K562 (cell line): ENCODE measurements around the gene NF2. TPM values are rescaled to one million over a fixed set of nuclear protein-coding genes. Genes with fewer than 3 reads are reported as not detected.
A peak's percentile ranks its signal among the peaks of the same experiment; 100 is the strongest.

Source experiments
- ETV5 ChIP-seq: sonication (generic); formaldehyde crosslinking; IDR thresholded peaks from 2 replicates; pipeline ENCODE4 v1.4.0; 2020; ENCODE audit warnings: low read depth, mild to moderate bottlenecking, missing genetic modification reagents
- JUND ChIP-seq, 2 experiments: IDR thresholded peaks; 2 replicates in 1 of 2; 3 replicates in 1 of 2; pipeline ENCODE4 v1.6.1; 2011; ENCODE audit warnings: borderline replicate concordance in 2 of 2, low read depth in 2 of 2, low read length in 2 of 2, improper control_type of control experiment in 1 of 2, missing biosample characterization in 1 of 2, missing genetic modification characterization in 1 of 2, missing genetic modification reagents in 1 of 2
- KLF1 ChIP-seq: fragments of 450-650 bp; IDR thresholded peaks from 2 replicates; pipeline ENCODE4 v1.6.1; 2016; ENCODE audit warnings: missing genetic modification characterization, missing compliant biosample characterization
- MBD2 ChIP-seq: sonication (generic); IDR thresholded peaks from 2 replicates; pipeline ENCODE4 v1.6.1; 2016; ENCODE audit warnings: low read depth, borderline replicate concordance
- NFIX ChIP-seq: fragments of 250-450 bp; sonication (Bioruptor Pico); IDR thresholded peaks from 2 replicates; pipeline ENCODE4 v1.4.0; 2020; ENCODE audit warnings: low read depth, mild to moderate bottlenecking, moderate library complexity
- TAF1 ChIP-seq: IDR thresholded peaks from 2 replicates; pipeline ENCODE4 v1.6.1; 2011; ENCODE audit warnings: mild to moderate bottlenecking, low read length, moderate library complexity; ENCODE audit not compliant: insufficient read depth, control insufficient read depth, severe bottlenecking; ENCODE audit errors: extremely low read depth
- polyA plus RNA-seq, 8 experiments: library from polyadenylated mRNA; depleted of rRNA in 4 of 8; stranded (reverse) in 5 of 8; unstranded in 3 of 8; fragments of >200 nt; fragmentation: Nextera tagmentation in 2 of 8; fragmentation: Illumina TruSeq in 1 of 8; extraction: Ambion mirVana in 2 of 8; extraction: Trizol in 1 of 8; gene quantifications; 2 replicates each; pipeline versions ENCODE4 v1.2.1 to v1.2.3, GENCODE V29; 2011 to 2014; ENCODE audit warnings: inconsistent platforms in 1 of 8, missing spikeins in 1 of 8
- total RNA-seq, 7 experiments: library from RNA; depleted of rRNA in 6 of 7; stranded (reverse); fragments of >200 nt in 6 of 7; fragmentation: Illumina TruSeq in 2 of 7; extraction: Trizol in 2 of 7; gene quantifications; 2 replicates each; pipeline versions ENCODE4 v1.2.1 to v1.2.3, GENCODE V29; 2011 to 2021; ENCODE audit warnings: low replicate concordance in 1 of 7
- TF ChIP-seq, protein P1 (sequence below), 3 experiments: IDR thresholded peaks in 2 of 3; conservative IDR thresholded peaks in 1 of 3; 2 replicates each; pipeline ENCODE4 v1.5.1; 2011 to 2012; ENCODE audit warnings: low read length in 3 of 3, mild to moderate bottlenecking in 3 of 3, control low read depth in 2 of 3, improper control_type of control experiment in 1 of 3, inconsistent platforms in 1 of 3, low read depth in 1 of 3, mixed read lengths in 1 of 3, moderate library complexity in 1 of 3; ENCODE audit not compliant: insufficient read depth in 2 of 3
- TF ChIP-seq, protein P2 (sequence below), 2 experiments: fragments of 450-650 bp in 1 of 2; IDR thresholded peaks; 2 replicates each; pipeline ENCODE4 v1.6.1; 2011 to 2017; ENCODE audit warnings: low read depth in 2 of 2, antibody characterized with exemption in 1 of 2, borderline replicate concordance in 1 of 2, low read length in 1 of 2, mild to moderate bottlenecking in 1 of 2, mixed read lengths in 1 of 2; ENCODE audit not compliant: control insufficient read depth in 1 of 2
- TF ChIP-seq, protein P3 (sequence below), 2 experiments: fragments of 450-650 bp; IDR thresholded peaks; 2 replicates each; pipeline ENCODE4 v1.6.1; 2016; ENCODE audit warnings: mild to moderate bottlenecking in 2 of 2, borderline replicate concordance in 1 of 2, low read depth in 1 of 2, moderate library complexity in 1 of 2
- TF ChIP-seq, protein P4 (sequence below): sonication (generic); formaldehyde crosslinking; IDR thresholded peaks from 2 replicates; pipeline ENCODE4 v1.5.0; 2020; ENCODE audit warnings: missing genetic modification reagents

The NF2 gene
- total and polyA plus RNA-seq, 9 of the 15 experiments (the other 6 are each of a cell fraction or from before 2014, with no cell fraction given) = 2.2 to 32.5 (median 15.2) TPM

DNA sequence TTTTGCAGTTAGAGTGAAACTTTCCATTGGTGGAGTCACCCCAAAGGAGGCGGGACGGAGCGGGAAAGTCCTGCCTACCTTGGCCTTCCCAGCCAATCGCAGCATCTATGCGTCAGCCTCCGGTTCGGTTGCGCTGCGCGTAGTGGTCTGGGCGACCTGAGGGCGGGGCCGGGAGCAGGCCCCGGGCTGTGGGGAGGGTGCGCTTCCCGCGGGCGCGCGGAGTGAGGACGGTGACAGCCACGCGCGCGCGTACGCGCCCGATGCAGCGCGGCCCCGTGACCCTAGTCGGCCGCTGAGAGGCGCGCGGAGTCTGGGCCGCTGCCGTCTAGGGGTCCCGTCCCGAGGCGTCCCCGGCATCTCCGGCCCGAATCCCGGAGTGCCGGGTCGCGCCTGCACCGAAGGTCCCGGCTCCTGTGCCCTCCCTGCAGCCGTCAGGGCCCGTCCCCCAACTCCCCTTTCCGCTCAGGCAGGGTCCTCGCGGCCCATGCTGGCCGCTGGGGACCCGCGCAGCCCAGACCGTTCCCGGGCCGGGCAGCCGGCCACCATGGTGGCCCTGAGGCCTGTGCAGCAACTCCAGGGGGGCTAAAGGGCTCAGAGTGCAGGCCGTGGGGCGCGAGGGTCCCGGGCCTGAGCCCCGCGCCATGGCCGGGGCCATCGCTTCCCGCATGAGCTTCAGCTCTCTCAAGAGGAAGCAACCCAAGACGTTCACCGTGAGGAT, at the start of gene NF2 (continued):
- TF ChIP-seq, protein P1, sequence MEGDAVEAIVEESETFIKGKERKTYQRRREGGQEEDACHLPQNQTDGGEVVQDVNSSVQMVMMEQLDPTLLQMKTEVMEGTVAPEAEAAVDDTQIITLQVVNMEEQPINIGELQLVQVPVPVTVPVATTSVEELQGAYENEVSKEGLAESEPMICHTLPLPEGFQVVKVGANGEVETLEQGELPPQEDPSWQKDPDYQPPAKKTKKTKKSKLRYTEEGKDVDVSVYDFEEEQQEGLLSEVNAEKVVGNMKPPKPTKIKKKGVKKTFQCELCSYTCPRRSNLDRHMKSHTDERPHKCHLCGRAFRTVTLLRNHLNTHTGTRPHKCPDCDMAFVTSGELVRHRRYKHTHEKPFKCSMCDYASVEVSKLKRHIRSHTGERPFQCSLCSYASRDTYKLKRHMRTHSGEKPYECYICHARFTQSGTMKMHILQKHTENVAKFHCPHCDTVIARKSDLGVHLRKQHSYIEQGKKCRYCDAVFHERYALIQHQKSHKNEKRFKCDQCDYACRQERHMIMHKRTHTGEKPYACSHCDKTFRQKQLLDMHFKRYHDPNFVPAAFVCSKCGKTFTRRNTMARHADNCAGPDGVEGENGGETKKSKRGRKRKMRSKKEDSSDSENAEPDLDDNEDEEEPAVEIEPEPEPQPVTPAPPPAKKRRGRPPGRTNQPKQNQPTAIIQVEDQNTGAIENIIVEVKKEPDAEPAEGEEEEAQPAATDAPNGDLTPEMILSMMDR (IDR thresholded peaks at IDR 0.05 in 2 of 3, conservative IDR thresholded peaks at IDR 0.05 in 1 of 3; ENCODE audit: insufficient read depth in 2 of 3, low read depth in 1 of 3, low read length in 3 of 3) = 0 out of 6 replicates have a peak, but pooled peaks of 1 of the 3 experiments have one; percentile 2
- TF ChIP-seq JUND (IDR thresholded peaks at IDR 0.05; ENCODE audit: borderline replicate concordance, low read depth, low read length) (peak; percentile 74; the same call in 1 of the 2 replicates), JUND (tag; IDR thresholded peaks at IDR 0.05; ENCODE audit: borderline replicate concordance, low read depth, low read length) (no peak), TAF1 (peak; percentile 66), MBD2 (peak; percentile 92; the same call in 1 of the 2 replicates), KLF1 (peak; percentile 20; the same call in 1 of the 2 replicates), ETV5 (CRISPR knock-in tag) (no peak), NFIX (CRISPR knock-in tag) (no peak)
- TF ChIP-seq, protein P2, sequence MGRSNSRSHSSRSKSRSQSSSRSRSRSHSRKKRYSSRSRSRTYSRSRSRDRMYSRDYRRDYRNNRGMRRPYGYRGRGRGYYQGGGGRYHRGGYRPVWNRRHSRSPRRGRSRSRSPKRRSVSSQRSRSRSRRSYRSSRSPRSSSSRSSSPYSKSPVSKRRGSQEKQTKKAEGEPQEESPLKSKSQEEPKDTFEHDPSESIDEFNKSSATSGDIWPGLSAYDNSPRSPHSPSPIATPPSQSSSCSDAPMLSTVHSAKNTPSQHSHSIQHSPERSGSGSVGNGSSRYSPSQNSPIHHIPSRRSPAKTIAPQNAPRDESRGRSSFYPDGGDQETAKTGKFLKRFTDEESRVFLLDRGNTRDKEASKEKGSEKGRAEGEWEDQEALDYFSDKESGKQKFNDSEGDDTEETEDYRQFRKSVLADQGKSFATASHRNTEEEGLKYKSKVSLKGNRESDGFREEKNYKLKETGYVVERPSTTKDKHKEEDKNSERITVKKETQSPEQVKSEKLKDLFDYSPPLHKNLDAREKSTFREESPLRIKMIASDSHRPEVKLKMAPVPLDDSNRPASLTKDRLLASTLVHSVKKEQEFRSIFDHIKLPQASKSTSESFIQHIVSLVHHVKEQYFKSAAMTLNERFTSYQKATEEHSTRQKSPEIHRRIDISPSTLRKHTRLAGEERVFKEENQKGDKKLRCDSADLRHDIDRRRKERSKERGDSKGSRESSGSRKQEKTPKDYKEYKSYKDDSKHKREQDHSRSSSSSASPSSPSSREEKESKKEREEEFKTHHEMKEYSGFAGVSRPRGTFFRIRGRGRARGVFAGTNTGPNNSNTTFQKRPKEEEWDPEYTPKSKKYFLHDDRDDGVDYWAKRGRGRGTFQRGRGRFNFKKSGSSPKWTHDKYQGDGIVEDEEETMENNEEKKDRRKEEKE (IDR thresholded peaks at IDR 0.05; ENCODE audit: borderline replicate concordance in 1 of 2, control insufficient read depth in 1 of 2, low read depth in 2 of 2, low read length in 1 of 2) = no peak
- TF ChIP-seq, protein P3, sequence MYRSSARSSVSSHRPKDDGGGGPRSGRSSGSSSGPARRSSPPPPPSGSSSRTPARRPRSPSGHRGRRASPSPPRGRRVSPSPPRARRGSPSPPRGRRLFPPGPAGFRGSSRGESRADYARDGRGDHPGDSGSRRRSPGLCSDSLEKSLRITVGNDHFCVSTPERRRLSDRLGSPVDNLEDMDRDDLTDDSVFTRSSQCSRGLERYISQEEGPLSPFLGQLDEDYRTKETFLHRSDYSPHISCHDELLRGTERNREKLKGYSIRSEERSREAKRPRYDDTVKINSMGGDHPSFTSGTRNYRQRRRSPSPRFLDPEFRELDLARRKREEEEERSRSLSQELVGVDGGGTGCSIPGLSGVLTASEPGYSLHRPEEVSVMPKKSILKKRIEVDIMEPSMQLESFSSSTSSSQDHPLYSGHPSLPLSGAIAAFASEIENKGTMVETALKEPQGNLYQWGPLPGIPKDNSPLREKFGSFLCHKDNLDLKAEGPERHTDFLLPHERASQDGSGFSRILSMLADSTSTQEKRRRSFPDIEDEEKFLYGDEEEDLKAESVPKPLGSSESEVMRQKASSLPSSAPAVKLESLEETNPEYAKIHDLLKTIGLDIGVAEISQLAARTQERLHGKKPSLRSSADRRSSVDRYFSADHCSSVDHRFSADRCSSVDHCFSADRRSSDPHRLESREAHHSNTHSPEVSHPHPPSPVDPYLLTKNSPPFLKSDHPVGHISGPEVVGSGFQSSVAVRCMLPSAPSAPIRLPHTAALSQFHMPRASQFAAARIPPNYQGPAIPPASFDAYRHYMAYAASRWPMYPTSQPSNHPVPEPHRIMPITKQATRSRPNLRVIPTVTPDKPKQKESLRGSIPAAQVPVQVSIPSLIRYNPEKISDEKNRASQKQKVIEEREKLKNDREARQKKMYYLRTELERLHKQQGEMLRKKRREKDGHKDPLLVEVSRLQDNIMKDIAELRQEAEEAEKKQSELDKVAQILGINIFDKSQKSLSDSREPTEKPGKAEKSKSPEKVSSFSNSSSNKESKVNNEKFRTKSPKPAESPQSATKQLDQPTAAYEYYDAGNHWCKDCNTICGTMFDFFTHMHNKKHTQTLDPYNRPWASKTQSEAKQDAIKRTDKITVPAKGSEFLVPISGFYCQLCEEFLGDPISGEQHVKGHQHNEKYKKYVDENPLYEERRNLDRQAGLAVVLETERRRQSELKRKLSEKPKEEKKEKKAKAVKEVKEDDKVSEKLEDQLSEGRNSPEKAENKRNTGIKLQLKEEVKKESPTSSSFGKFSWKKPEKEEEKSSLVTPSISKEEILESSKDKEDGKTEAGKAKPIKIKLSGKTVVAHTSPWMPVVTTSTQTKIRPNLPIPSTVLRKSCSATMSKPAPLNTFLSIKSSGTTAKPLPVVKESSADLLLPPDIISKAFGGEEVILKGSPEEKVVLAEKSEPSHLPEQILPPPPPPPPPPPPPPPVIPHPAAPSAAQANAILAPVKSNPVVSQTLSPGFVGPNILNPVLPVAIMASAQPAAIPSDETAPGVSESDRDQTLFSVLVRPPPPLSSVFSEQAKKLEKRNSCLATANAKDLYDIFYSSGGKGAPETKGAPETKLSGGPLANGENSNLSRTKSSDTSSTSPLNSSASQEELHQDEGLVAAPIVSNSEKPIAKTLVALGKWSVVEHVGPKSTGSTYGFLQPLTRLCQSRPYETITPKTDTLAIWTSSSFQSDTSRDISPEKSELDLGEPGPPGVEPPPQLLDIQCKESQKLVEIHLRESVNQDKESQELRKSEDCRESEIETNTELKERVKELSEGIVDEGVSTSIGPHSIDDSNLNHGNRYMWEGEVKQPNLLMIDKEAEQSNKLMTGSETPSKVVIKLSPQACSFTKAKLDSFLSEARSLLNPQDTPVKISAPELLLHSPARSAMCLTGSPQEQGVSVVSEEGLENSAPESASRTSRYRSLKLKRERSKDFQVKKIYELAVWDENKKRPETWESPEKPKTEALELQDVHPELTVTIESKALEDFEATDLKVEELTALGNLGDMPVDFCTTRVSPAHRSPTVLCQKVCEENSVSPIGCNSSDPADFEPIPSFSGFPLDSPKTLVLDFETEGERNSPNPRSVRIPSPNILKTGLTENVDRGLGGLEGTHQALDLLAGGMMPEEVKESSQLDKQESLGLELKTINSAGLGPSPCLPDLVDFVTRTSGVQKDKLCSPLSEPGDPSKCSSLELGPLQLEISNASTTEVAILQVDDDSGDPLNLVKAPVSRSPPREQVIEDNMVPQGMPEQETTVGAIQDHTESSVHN (IDR thresholded peaks at IDR 0.05; ENCODE audit: borderline replicate concordance in 1 of 2, low read depth in 1 of 2) = no peak
- TF ChIP-seq, protein P4, sequence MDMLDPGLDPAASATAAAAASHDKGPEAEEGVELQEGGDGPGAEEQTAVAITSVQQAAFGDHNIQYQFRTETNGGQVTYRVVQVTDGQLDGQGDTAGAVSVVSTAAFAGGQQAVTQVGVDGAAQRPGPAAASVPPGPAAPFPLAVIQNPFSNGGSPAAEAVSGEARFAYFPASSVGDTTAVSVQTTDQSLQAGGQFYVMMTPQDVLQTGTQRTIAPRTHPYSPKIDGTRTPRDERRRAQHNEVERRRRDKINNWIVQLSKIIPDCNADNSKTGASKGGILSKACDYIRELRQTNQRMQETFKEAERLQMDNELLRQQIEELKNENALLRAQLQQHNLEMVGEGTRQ = peak; percentile 32; the same call in 1 of the 2 replicates
